SU-DHL-6 (cell line): Measurements from ENCODE around the gene SMARCA5.

Source experiments
- H2AFZ ChIP-seq: fragments of 200-600 bp; sonication (generic); 2 replicates; pipeline ENCODE4 v1.6.1; 2014; ENCODE audit warnings: low read depth, mild to moderate bottlenecking, moderate library complexity, mixed read lengths, antibody characterized with exemption, low read length; ENCODE audit not compliant: severe bottlenecking
- H3F3A ChIP-seq: fragments of 200-600 bp; shearing (Covaris generic); 2 replicates; pipeline ENCODE4 v1.6.0; 2016; ENCODE audit warnings: antibody characterized with exemption, mild to moderate bottlenecking; ENCODE audit not compliant: insufficient read depth
- H3K27ac ChIP-seq: fragments of 200-600 bp; sonication (generic); 2 replicates; pipeline ENCODE4 v1.5.1; 2016; ENCODE audit warnings: low read depth, mild to moderate bottlenecking, low read length, moderate library complexity, mixed read lengths
- H3K27me3 ChIP-seq: fragments of 200-600 bp; sonication (generic), shearing (Covaris generic); 2 replicates; pipeline ENCODE4 v1.6.0; 2014; ENCODE audit warnings: mild to moderate bottlenecking, low read length
- H3K36me3 ChIP-seq: fragments of 200-600 bp; sonication (generic); 2 replicates; pipeline ENCODE4 v1.6.1; 2014; ENCODE audit warnings: mild to moderate bottlenecking, low read length, mixed read lengths
- H3K4me2 ChIP-seq: fragments of 300-600, 200-600 bp; shearing (Covaris generic), sonication (generic); 2 replicates; pipeline ENCODE4 v1.6.0; 2014; ENCODE audit warnings: low read length, low read depth, mild to moderate bottlenecking; ENCODE audit not compliant: poor library complexity, severe bottlenecking
- H3K4me3 ChIP-seq: fragments of 200-600 bp; sonication (generic); 2 replicates; pipeline ENCODE4 v1.5.1; 2014; ENCODE audit warnings: antibody characterized with exemption, low read length, mild to moderate bottlenecking, mixed read lengths; ENCODE audit not compliant: insufficient read depth, poor library complexity, severe bottlenecking
- H3K79me2 ChIP-seq: fragments of 200-600 bp; sonication (generic); 2 replicates; pipeline ENCODE4 v1.6.1; 2014; ENCODE audit warnings: mild to moderate bottlenecking, low read length, moderate library complexity; ENCODE audit not compliant: insufficient read depth
- H3K9ac ChIP-seq: fragments of 200-600 bp; sonication (generic); 2 replicates; pipeline ENCODE4 v1.7.0; 2014; ENCODE audit warnings: mild to moderate bottlenecking, low read length
- H3K9me2 ChIP-seq: fragments of 200-600 bp; sonication (generic); replicated peaks from 2 replicates; pipeline ENCODE4 v1.6.1; 2014; ENCODE audit warnings: low read length; ENCODE audit not compliant: insufficient read depth
- H3K9me3 ChIP-seq: fragments of 200-600 bp; sonication (generic); 2 replicates; pipeline ENCODE4 v1.6.1; 2014; ENCODE audit warnings: low read length, mixed read lengths; ENCODE audit not compliant: insufficient read depth
- H4K20me1 ChIP-seq: fragments of 200-600 bp; sonication (generic); 2 replicates; pipeline ENCODE4 v1.6.1; 2014; ENCODE audit warnings: low read depth, mild to moderate bottlenecking, antibody characterized with exemption, low read length, moderate library complexity, mixed read lengths
- CTCF ChIP-seq: fragments of 200-600 bp; sonication (generic); IDR thresholded peaks from one replicate; pipeline ENCODE4 v1.5.1; 2017; ENCODE audit warnings: antibody characterized with exemption, mild to moderate bottlenecking, low read length, moderate library complexity; ENCODE audit not compliant: insufficient read depth, poor library complexity, severe bottlenecking
- EZH2phosphoT487 ChIP-seq: fragments of 200-600 bp; sonication (generic), shearing (Covaris generic); conservative IDR thresholded peaks from 2 replicates; pipeline ENCODE4 v1.6.1; 2018; ENCODE audit warnings: mild to moderate bottlenecking, antibody characterized with exemption, low read length, moderate library complexity, mixed read lengths

The SMARCA5 gene

GRCh38 chr4:143539670-143540023, 26.1 kb downstream of the SMARCA5 start:
- H3F3A ChIP-seq: no peaks in the 10 kb centered on the region
- no peak overlapping the region for H3K9ac ChIP-seq
- H3K4me2 ChIP-seq: no peak overlapping the region
- no peak overlapping the region for H3K27ac ChIP-seq
- no peaks in the 10 kb centered on the region for H3K9me3 ChIP-seq
- no peak overlapping the region for H3K4me3 ChIP-seq
- H2AFZ ChIP-seq: no peak overlapping the region
- no peaks in the 10 kb centered on the region for H3K79me2 ChIP-seq
- TF ChIP-seq EZH2phosphoT487 (no peak), CTCF (no peak)
- H3K27me3 ChIP-seq: no peaks in the 10 kb centered on the region
- H4K20me1 ChIP-seq: no peaks in the 10 kb centered on the region
- peaks cover 12% of the 10 kb centered on the region; the same call in 1 of the 2 replicates for H3K36me3 ChIP-seq
- no peaks in the 10 kb centered on the region for H3K9me2 ChIP-seq

DNA sequence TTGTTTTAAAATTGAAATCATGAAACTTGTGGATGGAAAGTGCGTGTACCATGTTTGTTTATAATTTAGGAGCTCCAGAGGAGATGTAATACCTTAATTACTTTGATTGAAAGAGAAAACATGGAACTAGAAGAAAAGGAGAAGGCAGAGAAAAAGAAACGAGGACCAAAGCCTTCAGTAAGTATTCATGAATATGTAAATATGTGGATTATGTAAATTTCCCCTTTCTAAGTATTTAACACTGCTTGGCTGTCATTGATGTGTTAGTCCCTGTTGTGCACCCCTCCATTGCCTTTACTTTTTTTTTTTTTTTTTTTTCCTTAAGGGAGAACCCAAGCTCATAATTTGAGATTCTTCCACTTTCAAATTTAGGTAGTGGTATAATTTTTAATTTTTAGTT, 36.4 kb downstream of the SMARCA5 start:
- Histone ChIP-seq H3K27me3 (no peaks in the 10 kb centered on the region), H3K9me2 (no peaks in the 10 kb centered on the region), H3F3A (no peaks in the 10 kb centered on the region), H2AFZ (no peak overlapping the region), H3K9ac (no peak overlapping the region), H3K36me3 (no peaks in the 10 kb centered on the region), H3K79me2 (no peaks in the 10 kb centered on the region), H3K9me3 (no peaks in the 10 kb centered on the region), H3K4me3 (no peak overlapping the region), H3K4me2 (no peak overlapping the region), H4K20me1 (no peaks in the 10 kb centered on the region), H3K27ac (no peak overlapping the region)
- TF ChIP-seq EZH2phosphoT487: no peak
- TF ChIP-seq CTCF: no peak

DNA sequence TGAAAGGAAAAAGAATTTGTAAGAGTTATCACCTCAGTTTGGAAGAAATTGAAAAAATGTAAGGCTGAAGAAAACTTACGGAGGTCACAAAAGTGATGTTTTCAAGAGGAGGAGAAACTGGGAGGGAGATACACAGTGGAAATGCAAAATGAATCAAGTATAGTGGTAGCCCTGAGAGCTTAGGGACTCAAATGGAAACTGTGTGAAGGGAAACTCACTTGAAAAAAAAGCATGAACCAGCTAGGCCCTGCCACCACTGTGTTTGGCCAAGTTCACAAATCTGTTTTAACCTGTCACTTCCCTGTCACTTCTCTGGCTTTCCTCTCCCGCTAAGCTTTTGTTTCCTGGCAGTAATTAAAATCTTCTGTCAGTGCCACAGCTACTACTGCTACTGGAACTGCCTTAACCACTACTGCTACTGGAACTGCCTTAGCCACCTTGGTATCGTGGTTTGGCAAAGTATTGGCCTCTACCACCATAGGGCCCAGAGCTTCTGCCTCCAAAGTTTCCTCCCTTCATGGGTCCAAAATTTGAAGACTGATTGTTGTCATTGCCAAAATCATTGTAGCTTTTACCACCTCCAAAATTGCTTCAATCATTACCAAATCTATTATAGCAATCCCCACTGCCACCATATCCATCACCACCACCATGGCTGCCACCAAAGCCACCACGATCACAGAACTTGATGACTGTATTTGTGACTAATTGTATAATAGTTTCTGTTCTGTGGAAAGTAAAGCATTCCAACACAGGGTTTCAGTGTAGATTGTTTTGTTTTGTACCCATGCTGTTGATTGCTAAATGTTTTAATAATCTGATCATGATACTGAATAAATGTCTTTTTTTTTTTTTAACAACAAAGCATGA, 41.5 kb downstream of the SMARCA5 start:
- Histone ChIP-seq H3K27me3 (no peaks in the 10 kb centered on the region), H3K9me2 (no peaks in the 10 kb centered on the region), H3K4me2 (no peak overlapping the region), H3K4me3 (no peak overlapping the region), H3F3A (no peaks in the 10 kb centered on the region), H3K27ac (no peak overlapping the region), H4K20me1 (no peaks in the 10 kb centered on the region), H3K9me3 (no peaks in the 10 kb centered on the region), H3K79me2 (no peaks in the 10 kb centered on the region), H3K9ac (no peak overlapping the region), H3K36me3 (no peaks in the 10 kb centered on the region), H2AFZ (no peak overlapping the region)
- TF ChIP-seq EZH2phosphoT487 (no peak), CTCF (no peak)
